Cardiac fibroblast (primary cell): Measurements from ENCODE around the gene PPHLN1.
"Not testable (repeated sequence)": the region's sequence is repeated elsewhere in the genome, so short reads cannot be mapped to it uniquely, and the experiment has no call there.

Source experiments
- DNase-seq, 2 donors: peaks; one replicate each; pipeline versions ENCODE4 v3.0.0 to v3.0.0-alpha.2; 2010; ENCODE audit warnings: low read depth in 2 of 2
- H3K4me3 ChIP-seq, 2 donors: replicated peaks in 1 of 2; 1 replicate in 1 of 2; 2 replicates in 1 of 2; pipeline ENCODE4 v1.5.1; 2011; ENCODE audit warnings: low read depth in 2 of 2, low read length in 2 of 2, mild to moderate bottlenecking in 2 of 2, moderate library complexity in 1 of 2
- TF ChIP-seq, protein P1 (sequence below): IDR thresholded peaks from one replicate; pipeline ENCODE4 v1.5.1; 2011; ENCODE audit warnings: low read depth, mild to moderate bottlenecking, low read length, inconsistent platforms

Gene PPHLN1

DNA sequence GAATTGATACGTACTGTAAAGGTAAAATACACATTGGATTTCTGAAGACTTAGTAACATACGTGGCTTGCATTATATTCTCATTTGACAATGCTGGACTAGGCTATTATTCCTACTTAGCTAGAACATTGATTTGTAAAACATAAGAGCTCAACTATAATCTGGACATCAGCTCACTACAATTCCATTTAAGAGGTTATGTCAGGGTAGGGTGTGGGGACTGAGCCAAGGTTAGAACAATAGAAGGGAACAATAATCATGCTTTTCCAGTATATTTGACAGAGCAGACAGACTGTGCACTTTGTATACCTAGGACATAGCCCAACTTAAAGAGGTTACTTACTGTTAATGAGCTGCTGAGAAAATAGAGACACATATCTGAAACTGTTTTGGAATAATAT, 10.9 kb upstream of the PPHLN1 start:
- H3K4me3 ChIP-seq, result no peak overlapping the region
- TF ChIP-seq, protein P1, sequence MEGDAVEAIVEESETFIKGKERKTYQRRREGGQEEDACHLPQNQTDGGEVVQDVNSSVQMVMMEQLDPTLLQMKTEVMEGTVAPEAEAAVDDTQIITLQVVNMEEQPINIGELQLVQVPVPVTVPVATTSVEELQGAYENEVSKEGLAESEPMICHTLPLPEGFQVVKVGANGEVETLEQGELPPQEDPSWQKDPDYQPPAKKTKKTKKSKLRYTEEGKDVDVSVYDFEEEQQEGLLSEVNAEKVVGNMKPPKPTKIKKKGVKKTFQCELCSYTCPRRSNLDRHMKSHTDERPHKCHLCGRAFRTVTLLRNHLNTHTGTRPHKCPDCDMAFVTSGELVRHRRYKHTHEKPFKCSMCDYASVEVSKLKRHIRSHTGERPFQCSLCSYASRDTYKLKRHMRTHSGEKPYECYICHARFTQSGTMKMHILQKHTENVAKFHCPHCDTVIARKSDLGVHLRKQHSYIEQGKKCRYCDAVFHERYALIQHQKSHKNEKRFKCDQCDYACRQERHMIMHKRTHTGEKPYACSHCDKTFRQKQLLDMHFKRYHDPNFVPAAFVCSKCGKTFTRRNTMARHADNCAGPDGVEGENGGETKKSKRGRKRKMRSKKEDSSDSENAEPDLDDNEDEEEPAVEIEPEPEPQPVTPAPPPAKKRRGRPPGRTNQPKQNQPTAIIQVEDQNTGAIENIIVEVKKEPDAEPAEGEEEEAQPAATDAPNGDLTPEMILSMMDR, result no peak
- no peak for DNase-seq

DNA sequence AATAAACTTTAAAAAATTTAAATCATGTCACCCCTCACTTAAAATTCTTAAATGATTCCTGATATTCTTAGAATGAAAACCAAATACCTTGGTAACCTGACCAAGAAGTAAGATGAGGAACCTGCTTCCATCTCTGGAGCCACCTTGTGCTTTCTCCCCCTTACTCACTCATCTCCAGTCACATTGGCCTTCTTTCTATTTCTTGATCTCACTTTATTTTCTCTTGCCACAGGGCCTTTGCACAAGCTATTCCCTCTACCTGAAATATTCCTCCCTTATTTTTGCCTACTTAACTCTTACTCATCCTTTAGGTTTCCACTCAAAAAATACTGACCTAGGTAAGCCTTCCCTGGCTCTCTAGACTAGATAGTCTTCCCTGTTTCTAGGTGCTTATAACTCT, 5.2 kb upstream of the PPHLN1 start:
- no peak for DNase-seq
- no peak overlapping the region for H3K4me3 ChIP-seq
- TF ChIP-seq, protein P1, result no peak

DNA sequence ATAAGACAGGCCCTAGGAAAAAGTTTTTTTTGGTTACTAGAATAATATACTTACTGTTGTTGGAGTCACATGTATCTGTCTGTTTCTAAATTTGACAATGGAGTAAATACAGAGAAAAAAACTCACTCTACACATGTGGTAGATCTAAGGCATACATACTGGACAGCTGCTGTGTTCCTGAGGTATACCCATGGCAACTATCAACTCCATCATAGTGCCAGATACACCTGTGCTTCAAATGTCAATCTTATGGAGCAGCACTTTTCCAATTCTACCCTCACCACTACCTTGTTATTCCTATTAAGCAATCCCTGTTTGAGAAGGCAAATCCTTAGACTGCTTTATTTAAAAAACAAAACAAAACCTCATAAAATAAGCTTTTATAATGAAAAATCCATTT, 3.4 kb upstream of the PPHLN1 start:
- DNase-seq, result no peak
- TF ChIP-seq, protein P1, result no peak

DNA sequence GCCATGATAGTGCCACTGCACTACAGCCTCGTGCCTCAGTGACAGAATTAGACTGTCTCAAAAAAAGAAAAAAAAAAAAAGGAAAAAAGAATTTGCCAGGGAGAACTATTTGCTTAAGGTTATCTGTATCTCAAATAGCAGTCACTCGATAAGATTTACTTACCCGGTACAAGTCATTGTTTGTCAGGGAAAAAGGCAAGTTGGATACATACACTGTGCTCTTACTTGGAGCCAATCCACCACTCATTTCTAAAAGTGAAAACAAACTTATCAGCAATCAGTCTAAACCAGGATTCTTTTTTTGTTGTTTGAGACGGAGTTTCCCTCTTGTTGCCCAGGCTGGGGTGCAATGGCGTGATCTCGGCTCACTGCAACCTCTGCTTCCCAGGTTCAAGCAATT, 2.1 kb upstream of the PPHLN1 start:
- DNase-seq, result no peak
- TF ChIP-seq, protein P1, result no peak

More for the DNA sequence above, 3.4 kb upstream of the PPHLN1 start:
- no peak overlapping the region for H3K4me3 ChIP-seq

DNA sequence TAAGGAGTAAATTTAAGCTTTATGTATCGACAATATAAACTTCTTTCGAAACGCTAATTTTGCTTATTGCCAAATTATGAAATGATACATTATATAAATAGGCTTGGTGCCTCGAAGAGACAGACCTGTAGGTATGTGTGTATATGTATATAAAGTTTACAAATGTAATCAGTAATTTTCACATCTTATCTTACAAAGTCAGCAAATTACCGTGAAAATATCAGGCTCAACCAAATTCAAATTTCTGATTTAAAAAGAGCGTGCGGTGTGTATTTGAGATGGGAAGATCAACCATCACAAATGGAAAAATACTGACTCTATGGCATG, 678 bp upstream of the PPHLN1 start:
- TF ChIP-seq, protein P1, result no peak
- peak overlapping the region; percentile 72 to 80 for H3K4me3 ChIP-seq
- DNase-seq, result no peak

More for the DNA sequence above, 2.1 kb upstream of the PPHLN1 start:
- no peak overlapping the region for H3K4me3 ChIP-seq

DNA sequence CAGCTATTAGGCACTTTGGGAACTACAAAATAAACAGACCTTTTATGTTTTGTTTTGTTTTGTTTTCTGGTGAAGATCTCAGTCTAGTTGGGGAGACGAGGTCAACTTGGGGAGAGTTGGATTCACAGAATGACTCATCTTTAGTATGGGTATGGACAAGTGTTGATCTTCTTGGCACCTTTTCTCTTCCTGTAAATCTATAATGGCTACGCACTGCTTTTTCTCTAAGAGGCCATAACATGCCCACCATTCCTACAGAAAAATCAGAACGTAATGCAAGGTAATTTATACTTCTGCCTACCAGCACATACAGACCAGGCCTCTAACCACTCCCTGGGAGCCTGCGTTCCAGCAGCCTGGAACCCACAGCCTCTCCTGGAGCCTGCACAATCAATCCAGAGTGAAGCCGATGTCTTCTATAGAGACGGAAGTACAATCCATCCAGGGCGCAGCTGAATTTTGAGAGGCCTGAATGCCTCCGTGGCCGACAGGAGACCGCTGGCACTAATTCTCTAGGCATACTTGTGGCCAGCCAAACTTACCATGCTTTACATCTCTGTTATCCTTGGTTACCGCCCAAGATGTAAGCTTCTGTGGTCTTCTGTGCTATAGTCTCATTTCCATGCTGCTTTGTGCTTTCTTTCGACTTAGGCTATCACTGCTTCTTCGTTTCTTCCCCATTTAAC, 717 bp downstream of the PPHLN1 start:
- peak overlapping the region; percentile 72 to 80 for H3K4me3 ChIP-seq
- TF ChIP-seq, protein P1, result no peak
- peak; percentile 33 to 34 for DNase-seq

DNA sequence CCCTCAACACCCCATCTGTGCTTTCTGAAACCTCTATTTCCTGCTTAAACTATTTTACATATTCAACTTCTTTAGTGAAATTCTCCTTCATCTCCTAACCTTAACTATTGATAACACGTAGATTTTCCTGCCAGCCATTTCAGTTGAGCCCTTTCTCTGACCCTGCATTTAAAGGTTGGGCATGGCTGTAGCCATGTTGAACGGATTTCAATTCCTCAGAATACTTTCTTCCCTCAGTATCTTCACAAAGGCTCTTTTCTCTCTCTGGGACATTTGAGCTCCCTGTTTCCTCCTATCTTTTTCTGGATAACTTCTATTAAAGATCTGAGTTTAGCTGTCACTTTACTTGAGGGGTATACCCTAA, 1.2 kb downstream of the PPHLN1 start:
- no peak for DNase-seq
- TF ChIP-seq, protein P1, result no peak
- H3K4me3 ChIP-seq, result peak overlapping the region; percentile 72 to 80

DNA sequence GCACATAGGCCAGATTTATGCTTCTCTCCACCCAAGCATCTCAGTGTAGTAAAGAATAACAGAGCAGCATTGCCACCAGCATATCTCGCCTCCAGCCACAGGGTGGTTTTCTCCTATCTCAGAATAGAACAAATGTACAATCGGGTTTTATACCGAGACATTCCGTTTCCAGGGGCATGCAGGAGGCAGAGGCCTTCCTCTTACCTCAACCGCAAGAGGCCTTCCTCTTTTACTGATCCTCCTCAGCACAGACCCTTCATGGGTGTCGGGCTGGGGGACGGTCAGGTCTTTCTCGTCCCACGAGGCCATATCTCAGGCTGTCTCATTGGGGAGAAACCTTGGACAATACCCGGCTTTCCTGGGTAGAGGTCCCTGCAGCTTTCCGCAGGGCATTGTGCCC, 4.1 kb downstream of the PPHLN1 start:
- H3K4me3 ChIP-seq, DNase-seq: not testable (repeated sequence)
